Adrenal gland (tissue), 5 donors: ENCODE data around the gene GPR155.

ENCODE experiments used
- CTCF ChIP-seq, 6 experiments: fragments of 450-650 bp in 4 of 6; fragments of 200-600 bp in 2 of 6; sonication (generic) in 1 of 6; IDR thresholded peaks; 1 replicate in 5 of 6; 2 replicates in 1 of 6; pipeline versions ENCODE4 v1.5.1 to v1.8.0; 2016 to 2021; ENCODE audit warnings: antibody characterized with exemption in 6 of 6, mild to moderate bottlenecking in 2 of 6, moderate library complexity in 1 of 6
- POLR2A ChIP-seq, 2 donors: fragments of 450-650 bp; IDR thresholded peaks; one replicate each; pipeline ENCODE4 v1.6.1; 2017; ENCODE audit warnings: antibody characterized with exemption in 2 of 2, mild to moderate bottlenecking in 2 of 2, moderate library complexity in 1 of 2
- donor health status: DM: no; HTN: no; CAD: no.

DNA sequence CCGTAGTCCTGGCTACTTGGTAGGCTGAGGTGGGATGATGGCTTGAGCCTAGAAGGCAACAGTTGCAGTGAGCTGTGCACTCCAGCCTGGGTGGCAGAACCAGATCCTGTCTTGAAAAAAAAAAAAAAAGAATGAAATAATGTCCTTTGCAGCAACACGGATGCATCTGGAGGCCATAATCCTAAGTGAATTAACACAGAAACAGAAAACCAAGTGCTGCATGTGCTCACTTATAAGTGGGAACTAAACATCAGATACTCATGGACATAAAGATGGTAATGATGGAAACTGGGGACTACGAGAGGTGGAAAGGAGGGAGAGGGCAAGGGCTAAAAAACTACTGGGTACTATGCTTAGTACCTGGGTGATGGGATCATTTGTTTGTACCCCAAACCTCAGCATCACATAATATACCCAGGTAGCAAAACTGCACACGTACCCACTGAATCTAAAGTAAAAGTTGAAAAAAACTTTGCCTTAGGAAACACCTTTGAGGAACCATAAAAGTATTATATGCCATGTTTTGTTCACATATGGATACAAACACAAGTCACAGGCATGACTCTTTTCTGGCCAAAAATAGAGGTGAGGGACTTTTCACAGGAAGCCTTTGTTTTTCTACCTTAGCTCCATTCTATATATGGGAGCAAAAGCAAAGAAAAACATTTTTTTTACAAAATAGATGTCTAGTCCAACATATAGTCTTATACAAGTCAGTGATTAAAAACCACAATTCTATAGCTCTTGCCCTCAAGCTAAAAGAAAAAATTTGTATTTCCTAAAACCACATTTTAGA lies 36.6 kb downstream of the GPR155 start:
- TF ChIP-seq CTCF (IDR thresholded peaks at IDR 0.05) (no peak), POLR2A (IDR thresholded peaks at IDR 0.05) (no peak)
